SK-N-SH treated with all-trans-retinoic acid at 6 μM for 48 hours (cell line): Measurements from ENCODE around the gene ENO4.

Experiments used
- CSDC2 ChIP-seq: fragments of 250-450 bp; sonication (Bioruptor Pico); IDR thresholded peaks from 2 replicates; pipeline ENCODE4 v1.5.0; 2020; ENCODE audit warnings: mild to moderate bottlenecking, moderate library complexity
- CSRNP3 ChIP-seq: fragments of 250-450 bp; sonication (Bioruptor Pico); IDR thresholded peaks from 2 replicates; pipeline ENCODE4 v1.5.1; 2021; ENCODE audit warnings: mild to moderate bottlenecking, moderate library complexity
- ESRRG ChIP-seq: fragments of 250-450 bp; sonication (Bioruptor Pico); IDR thresholded peaks from 2 replicates; pipeline ENCODE4 v1.6.1; 2021; ENCODE audit warnings: mild to moderate bottlenecking
- PATZ1 ChIP-seq: fragments of 250-450 bp; sonication (Bioruptor Pico); IDR thresholded peaks from 2 replicates; pipeline ENCODE4 v1.8.0; 2020; ENCODE audit warnings: mild to moderate bottlenecking, moderate library complexity, borderline replicate concordance
- RARB ChIP-seq: fragments of 250-450 bp; sonication (Bioruptor Pico); IDR thresholded peaks from 2 replicates; pipeline ENCODE4 v1.8.0; 2021; ENCODE audit warnings: mild to moderate bottlenecking, moderate library complexity
- TOX ChIP-seq: fragments of 250-450 bp; sonication (Bioruptor Pico); IDR thresholded peaks from 2 replicates; pipeline ENCODE4 v1.8.0; 2021; ENCODE audit warnings: mild to moderate bottlenecking, moderate library complexity, borderline replicate concordance
- ZFP30 ChIP-seq: fragments of 450-650 bp; formaldehyde crosslinking; IDR thresholded peaks from 2 replicates; pipeline ENCODE4 v1.5.0; 2022; ENCODE audit warnings: mild to moderate bottlenecking, moderate library complexity
- TF ChIP-seq, protein P1 (sequence below): fragments of 250-450 bp; sonication (Bioruptor Pico); IDR thresholded peaks from 2 replicates; pipeline ENCODE4 v1.5.0; 2020; ENCODE audit warnings: mild to moderate bottlenecking, moderate library complexity

- TF ChIP-seq, protein P1, sequence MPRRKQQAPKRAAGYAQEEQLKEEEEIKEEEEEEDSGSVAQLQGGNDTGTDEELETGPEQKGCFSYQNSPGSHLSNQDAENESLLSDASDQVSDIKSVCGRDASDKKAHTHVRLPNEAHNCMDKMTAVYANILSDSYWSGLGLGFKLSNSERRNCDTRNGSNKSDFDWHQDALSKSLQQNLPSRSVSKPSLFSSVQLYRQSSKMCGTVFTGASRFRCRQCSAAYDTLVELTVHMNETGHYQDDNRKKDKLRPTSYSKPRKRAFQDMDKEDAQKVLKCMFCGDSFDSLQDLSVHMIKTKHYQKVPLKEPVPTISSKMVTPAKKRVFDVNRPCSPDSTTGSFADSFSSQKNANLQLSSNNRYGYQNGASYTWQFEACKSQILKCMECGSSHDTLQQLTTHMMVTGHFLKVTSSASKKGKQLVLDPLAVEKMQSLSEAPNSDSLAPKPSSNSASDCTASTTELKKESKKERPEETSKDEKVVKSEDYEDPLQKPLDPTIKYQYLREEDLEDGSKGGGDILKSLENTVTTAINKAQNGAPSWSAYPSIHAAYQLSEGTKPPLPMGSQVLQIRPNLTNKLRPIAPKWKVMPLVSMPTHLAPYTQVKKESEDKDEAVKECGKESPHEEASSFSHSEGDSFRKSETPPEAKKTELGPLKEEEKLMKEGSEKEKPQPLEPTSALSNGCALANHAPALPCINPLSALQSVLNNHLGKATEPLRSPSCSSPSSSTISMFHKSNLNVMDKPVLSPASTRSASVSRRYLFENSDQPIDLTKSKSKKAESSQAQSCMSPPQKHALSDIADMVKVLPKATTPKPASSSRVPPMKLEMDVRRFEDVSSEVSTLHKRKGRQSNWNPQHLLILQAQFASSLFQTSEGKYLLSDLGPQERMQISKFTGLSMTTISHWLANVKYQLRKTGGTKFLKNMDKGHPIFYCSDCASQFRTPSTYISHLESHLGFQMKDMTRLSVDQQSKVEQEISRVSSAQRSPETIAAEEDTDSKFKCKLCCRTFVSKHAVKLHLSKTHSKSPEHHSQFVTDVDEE: no peak
- TF ChIP-seq ZFP30 (CRISPR knock-in tag) (no peak), CSRNP3 (no peak), PATZ1 (no peak), TOX (CRISPR knock-in tag) (no peak), RARB (no peak), ESRRG (no peak), CSDC2 (no peak)
Measured at GRCh38 chr10:116801658-116802057, 47.6 kb upstream of the ENO4 start.
